Measurements from ENCODE around the gene ITGA4.

Gene ITGA4

DNA sequence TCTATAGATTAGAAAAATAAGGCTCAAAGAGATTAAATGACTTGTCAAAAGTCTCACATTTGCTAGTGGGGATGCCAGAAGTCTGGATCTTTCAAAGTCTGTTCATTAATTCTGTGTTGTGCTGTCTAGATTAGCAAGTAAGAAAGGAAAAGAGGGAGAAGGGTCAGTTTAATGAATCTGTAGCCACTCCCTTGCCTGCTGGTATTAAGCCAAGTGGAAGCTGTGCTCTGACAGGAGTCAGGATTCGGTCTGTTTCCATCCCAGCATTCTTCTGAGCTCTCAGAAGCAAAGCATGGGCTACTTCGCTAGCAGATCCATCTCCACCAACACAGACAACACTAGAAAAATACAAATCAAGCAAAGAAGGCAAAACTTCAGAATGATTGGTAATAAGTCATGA lies 101.2 kb downstream of the ITGA4 start:
- DNase-seq, result no peak
- intact Hi-C loops (cut with DNase I), result no loop called here

DNA sequence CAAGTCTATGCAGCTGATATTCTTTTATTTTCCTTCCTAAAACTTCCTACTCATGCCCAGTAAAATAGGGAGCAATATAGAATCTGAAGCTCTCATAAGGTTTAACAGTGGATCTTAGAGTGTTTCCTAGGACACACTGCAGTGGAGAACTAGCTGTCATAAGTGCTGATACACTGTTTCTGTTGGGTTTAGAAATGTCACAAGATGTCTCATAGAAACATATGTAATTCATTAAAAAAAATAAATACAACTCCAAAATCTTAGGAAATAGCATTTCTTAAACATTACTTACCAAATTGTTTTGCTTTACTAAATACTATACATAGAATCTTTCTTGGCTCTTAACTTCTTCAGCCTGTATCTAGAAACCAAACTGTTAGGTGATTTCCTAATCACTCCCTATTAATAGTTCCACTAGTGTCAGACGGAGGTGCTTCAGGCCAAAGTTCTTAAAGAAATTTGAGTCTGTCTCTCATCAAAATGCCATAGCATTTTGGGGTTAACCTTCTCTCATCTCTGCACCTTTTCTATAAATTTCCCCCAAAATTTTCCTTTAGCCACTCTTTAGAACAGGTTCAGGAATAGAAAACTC lies 106.0 kb downstream of the ITGA4 start:
- intact Hi-C loops (cut with DNase I), result no loop called here
- DNase-seq, result no peak

DNA sequence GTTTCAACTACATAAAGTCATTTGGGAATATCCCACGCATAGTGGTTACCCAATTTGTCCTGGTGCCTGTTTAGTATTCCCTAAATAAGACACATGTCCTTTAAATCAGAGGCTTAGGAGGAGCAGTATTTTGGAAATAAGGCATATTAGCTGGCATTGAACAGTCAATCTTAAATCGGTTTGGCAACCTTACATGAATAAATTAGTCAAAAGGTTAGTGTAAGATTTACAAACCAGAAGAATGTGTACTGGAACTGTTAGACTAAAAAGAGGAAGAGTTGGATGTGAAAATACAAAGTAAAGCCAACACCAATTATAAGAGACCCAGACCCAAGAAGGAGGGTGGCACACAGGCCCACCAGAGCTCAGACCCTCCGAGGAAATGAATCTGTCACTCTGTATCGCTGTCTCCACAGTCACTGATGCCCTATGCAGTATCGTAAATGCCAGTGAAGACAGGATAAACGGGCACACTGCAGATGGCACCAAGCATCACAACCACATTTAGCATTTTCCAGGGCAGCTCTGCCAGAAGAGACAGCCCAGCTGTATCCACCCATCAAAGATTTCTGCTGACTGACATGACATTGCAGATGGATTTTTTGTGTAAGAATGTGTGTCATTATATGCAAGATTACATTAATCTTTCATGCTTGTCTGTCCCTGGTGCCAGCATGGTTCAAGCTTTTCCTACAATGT lies 109.3 kb downstream of the ITGA4 start:
- peak in 1 of 42 donors; percentile 2 for DNase-seq
- intact Hi-C loops (cut with DNase I), result no loop called here

DNA sequence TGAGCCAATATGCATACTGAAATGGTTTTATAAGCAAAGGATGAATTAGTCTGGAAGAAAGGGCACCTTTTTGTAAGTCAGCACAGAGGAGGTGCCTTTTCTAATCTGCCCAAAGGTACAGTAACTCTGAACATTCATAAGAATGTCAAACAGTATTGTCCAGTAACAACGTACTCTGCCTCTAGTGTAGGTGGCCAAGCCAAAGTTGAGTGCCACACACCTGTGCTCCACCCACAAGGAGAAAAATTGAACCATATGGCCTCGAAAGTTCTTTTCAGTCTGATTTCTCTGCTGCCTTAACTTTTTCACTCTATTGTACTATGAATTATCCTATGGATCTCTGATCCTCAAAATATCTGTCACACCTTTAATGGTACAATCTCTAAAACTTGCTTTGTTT lies 112.9 kb downstream of the ITGA4 start:
- DNase-seq, result no peak
- intact Hi-C loops (cut with DNase I), result loop anchor here (10.0 kb wide), 1 partner anchor 145 kb away; no protein-coding TSS in a partner anchor

DNA sequence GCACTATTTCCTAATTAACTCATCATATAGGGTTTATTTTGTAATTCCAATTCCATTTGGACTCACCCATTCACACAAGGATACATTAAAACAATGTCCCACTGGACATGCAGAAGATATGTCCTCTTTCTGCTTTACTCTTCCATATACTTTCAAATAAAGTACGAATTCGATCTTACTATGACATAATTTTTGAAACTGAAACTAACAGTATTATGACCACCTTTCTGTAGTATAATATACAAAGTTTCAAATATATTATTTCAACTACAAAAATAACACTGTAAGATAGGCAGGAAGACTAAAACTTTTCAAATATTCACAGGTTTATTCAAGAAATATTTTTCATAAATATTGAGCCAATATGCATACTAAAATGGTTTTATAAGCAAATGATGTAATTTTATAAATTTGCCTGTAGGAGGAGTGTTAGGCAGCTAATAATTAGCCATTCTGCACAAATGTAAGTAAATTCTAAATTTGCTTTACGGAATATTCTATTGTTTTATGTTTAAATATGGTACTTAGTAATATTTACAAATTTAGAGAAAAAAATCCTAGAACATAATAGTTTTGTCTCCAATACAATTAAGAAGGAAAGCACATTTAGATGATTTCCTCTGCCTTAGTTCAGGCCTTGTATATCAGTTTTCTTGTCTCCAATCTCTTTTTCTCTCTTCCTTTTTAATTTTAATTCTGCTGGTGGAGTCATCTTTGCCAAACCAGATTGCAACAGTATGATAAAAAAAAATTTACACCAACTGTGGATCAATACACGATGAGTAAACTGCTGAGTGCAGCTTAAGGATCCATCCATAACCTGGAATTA lies 113.9 kb downstream of the ITGA4 start:
- intact Hi-C loops (cut with DNase I), result loop anchor here (10.0 kb wide), 1 partner anchor 144 kb away; no protein-coding TSS in a partner anchor

DNA sequence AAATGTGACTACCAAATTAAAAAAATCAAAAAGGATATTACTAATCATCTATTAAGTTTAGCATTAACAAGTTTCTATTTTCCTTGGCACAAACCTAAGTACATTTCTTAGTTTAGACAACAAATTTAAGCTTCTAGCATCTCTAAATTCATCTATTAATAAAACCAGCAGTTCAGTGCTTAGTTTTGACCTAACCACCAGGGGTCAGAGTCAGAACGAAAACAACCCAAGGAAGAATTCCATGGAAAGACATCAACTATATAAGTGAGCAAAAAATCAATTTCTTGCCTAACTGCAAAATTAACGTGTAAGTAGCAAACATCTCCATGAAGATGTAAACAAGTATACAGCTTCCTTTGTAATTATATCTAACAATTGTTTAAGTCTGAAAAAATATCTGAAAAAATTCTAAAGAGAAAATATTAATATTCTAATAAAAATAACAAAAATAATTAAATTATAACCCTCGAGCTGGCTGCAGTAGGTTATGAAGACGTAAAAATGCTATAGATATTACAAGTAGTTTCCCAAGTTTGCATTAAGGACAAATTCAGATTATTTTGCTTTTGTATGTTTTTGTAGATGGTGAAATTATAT lies 116.1 kb downstream of the ITGA4 start:
- DNase-seq, result peak in 1 of 42 donors; percentile 17
- intact Hi-C loops (cut with DNase I), result loop anchor here (10.0 kb wide), 1 partner anchor 142 kb away; no protein-coding TSS in a partner anchor

More for the DNA sequence above, 113.9 kb downstream of the ITGA4 start:
- no peak for DNase-seq

DNA sequence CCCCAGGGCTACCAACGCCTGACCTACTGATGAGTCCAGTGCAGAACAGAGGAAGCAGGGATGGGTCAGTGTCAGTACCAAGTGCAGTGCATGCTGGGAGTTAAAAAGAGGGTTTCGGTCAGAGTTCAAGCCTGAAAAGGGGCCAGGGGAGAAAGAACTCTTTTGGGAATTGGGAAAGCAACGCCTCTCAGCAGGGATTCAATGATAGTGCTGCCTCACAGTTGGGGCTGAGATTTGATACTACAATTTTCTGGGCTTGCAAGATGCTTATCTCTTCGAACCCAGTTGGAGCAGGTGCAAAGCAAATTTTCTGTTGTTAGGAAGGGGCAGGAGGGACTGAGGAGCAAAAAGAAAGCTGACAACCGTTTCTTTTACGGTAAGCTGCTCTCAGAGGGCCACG lies 117.1 kb downstream of the ITGA4 start:
- no peak for DNase-seq
- intact Hi-C loops (cut with DNase I), result loop anchor here (10.0 kb wide), 1 partner anchor 140 kb away; no protein-coding TSS in a partner anchor

DNA sequence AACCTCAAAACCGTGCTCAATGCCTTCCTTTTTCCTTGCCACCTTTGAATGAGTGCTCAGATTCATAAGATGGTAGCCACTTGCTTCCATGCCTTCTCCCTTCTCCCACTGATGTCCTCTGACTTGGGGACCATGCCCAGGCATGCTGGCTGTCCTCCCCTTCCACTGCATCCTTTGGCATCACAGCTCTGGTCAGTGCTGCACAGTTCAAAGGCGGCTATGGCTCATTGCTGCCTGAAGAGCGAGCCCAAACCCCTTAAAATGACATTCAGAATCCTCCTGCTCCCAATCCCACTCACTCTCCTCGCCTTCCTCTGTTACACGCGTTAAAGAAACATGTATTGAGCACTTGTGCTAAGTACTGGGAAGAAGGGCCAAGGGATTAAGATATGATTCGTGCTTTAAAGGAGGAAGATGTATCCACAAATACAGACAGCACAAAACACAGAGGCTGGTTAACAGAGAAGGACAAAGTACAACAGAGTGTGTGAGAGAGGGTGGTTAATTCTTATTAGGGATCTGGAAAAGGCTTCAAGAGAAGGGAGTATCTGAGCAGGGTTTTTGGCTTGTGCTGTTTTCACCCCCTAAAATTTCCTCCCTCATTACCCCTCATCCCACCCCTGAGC lies 118.0 kb downstream of the ITGA4 start:
- DNase-seq, result no peak
- intact Hi-C loops (cut with DNase I), result loop anchor here (10.0 kb wide), 1 partner anchor 140 kb away; no protein-coding TSS in a partner anchor

DNA sequence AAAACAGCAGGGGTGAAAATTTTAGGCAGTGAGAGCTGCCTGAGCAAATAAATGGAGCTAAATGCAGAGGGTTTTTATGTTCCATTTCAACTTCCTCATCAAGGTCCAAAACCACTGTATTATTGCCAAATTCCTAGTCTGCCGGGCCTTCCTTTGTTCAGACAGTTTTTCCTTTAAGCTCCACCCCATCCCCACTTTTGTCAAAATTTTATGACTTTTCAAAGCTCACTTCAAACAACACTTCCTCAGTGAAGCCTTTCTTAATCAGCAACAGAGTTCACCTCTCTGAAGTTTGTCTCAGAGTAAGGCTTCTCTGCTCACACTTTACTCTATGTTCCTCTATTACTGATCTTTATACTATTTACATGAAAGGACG lies 118.5 kb downstream of the ITGA4 start:
- intact Hi-C loops (cut with DNase I), result loop anchor here (10.0 kb wide), 1 partner anchor 139 kb away; no protein-coding TSS in a partner anchor
- no peak for DNase-seq

DNA sequence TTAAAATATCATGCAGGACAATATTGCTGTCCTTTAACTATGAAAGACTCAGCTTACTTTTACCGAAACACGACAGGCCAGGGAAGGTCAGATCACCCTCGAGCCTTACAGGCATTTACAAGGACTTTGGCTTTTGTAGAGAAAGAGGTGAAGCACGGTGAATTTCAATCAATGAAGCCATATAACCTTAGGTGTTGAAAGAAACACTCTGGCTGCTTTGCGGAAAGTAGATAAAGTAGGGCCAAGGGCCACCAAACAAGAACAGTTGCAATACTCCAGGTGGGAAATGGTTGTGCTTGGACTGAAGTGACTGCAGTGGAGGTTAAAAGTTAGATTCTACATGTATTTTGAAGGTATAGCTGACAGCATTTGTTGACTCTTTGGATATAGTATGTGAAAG lies 119.2 kb downstream of the ITGA4 start:
- intact Hi-C loops (cut with DNase I), result loop anchor here (10.0 kb wide), 1 partner anchor 138 kb away; no protein-coding TSS in a partner anchor
- no peak for DNase-seq

DNA sequence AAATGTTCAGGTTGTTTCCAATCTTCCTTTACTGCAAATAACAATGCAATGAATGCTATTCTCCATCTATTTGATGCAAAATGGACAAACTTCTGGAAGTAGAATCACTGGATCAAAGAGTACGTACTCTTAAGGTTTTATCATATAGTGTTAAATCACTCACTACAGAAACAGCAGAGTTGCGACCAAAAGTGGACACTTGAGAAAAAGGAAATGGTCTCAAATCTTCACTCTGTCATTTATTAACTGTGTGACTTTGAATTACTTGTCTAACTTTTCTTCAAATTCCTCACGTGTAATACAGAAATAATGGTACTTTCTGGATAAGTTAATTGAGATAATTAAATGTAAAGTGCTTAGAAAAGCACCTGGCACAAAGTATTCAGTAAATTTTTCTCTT lies 121.6 kb downstream of the ITGA4 start:
- no peak for DNase-seq
- intact Hi-C loops (cut with DNase I), result loop anchor here (10.0 kb wide), 1 partner anchor 136 kb away; no protein-coding TSS in a partner anchor

DNA sequence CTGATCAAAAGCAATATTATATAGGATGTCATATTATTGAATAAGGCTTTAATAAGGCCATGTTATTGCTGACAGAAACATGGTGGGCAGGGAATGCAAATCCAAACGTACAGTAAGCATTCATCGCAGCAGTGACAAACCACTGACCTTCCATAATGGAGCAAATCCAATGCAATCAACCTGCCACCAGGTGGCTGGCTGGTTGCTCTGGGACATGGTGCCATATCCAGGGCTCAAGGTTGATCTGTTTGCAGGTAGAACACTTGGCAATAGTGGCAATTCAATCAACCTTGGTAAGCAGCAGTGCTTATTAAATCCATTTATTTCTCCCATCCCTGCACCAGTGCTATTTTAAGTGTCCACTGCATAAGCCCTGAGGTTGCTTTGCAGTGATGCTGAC lies 124.3 kb downstream of the ITGA4 start:
- intact Hi-C loops (cut with DNase I), result no loop called here
- no peak for DNase-seq

DNA sequence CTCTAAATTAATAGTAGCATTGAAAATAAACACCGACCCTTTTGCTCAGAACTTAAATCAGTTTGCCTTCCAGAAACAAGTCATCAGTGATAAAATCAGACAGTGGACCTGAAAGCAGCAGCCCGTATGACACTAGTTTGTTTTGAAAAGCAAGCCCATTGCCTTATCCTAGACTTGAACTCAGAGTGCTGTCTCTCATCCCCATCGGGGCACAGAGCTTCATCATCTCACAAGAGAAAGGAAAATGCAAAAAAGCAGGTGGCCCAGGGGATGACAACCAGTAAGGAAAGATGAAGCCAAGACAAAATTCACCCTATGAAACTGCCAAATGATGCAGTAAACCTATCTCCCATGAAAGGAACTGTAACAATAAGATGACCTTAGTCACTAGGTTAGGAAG lies 128.5 kb downstream of the ITGA4 start:
- no peak for DNase-seq

More for the DNA sequence above, 128.5 kb downstream of the ITGA4 start:
- intact Hi-C loops (cut with DNase I), result no loop called here

Measured in head of caudate nucleus (tissue), 42 donors.